ENCODE measurements around the gene ABHD3.
A peak's percentile ranks its signal among the peaks of the same experiment; 100 is the strongest.
"Not testable (repeated sequence)": the region's sequence is repeated elsewhere in the genome, so short reads cannot be mapped to it uniquely, and the experiment has no call there.

The ABHD3 gene

GRCh38 chr18:21707130-21707529 lies 2.6 kb upstream of the ABHD3 start:
- H3K36me3 ChIP-seq (ENCODE audit: control insufficient read depth, insufficient read depth, low read length); H3K4me1 ChIP-seq (ENCODE audit: control insufficient read depth, insufficient read depth, low read length, poor library complexity, severe bottlenecking); H3K27me3 ChIP-seq (replicated peaks; ENCODE audit: control insufficient read depth, insufficient read depth, low read length, poor library complexity, severe bottlenecking); H3K4me3 ChIP-seq (ENCODE audit: insufficient read depth, low read depth, low read length, poor library complexity, severe bottlenecking); H3K9me3 ChIP-seq (ENCODE audit: control insufficient read depth, low read length); DNase-seq; H3K27ac ChIP-seq (ENCODE audit: insufficient read depth, low read length, poor library complexity, severe bottlenecking): not testable (repeated sequence)

- no peak overlapping the region for H3K4me3 ChIP-seq (ENCODE audit: insufficient read depth, low read depth, low read length, poor library complexity, severe bottlenecking)
- DNase-seq, result no peak
- no peaks in the 10 kb centered on the region for H3K9me3 ChIP-seq (ENCODE audit: control insufficient read depth, low read length)
- H3K4me1 ChIP-seq (ENCODE audit: control insufficient read depth, insufficient read depth, low read length, poor library complexity, severe bottlenecking), result peaks cover 6% of the 10 kb centered on the region
- H3K36me3 ChIP-seq (ENCODE audit: control insufficient read depth, insufficient read depth, low read length), result no peaks in the 10 kb centered on the region
- no peaks in the 10 kb centered on the region for H3K27me3 ChIP-seq (replicated peaks; ENCODE audit: control insufficient read depth, insufficient read depth, low read length, poor library complexity, severe bottlenecking)
- no peak overlapping the region for H3K27ac ChIP-seq (ENCODE audit: insufficient read depth, low read length, poor library complexity, severe bottlenecking)
These were observed 1.9 kb upstream of the ABHD3 start for GRCh38 chr18:21706386-21706865.

GRCh38 chr18:21703241-21703820 lies 1.2 kb downstream of the ABHD3 start:
- Histone ChIP-seq H3K4me3 (ENCODE audit: insufficient read depth, low read depth, low read length, poor library complexity, severe bottlenecking) (peak overlapping the region; percentile 97), H3K27me3 (replicated peaks; ENCODE audit: control insufficient read depth, insufficient read depth, low read length, poor library complexity, severe bottlenecking) (no peaks in the 10 kb centered on the region), H3K9me3 (ENCODE audit: control insufficient read depth, low read length) (no peaks in the 10 kb centered on the region), H3K36me3 (ENCODE audit: control insufficient read depth, insufficient read depth, low read length) (peaks cover 14% of the 10 kb centered on the region), H3K27ac (ENCODE audit: insufficient read depth, low read length, poor library complexity, severe bottlenecking) (peak overlapping the region; percentile 96), H3K4me1 (ENCODE audit: control insufficient read depth, insufficient read depth, low read length, poor library complexity, severe bottlenecking) (peaks cover 6% of the 10 kb centered on the region)
- DNase-seq, result peak; percentile 9 to 11 (median 10)

- Histone ChIP-seq H3K27ac (ENCODE audit: insufficient read depth, low read length, poor library complexity, severe bottlenecking) (peak overlapping the region; percentile 96), H3K36me3 (ENCODE audit: control insufficient read depth, insufficient read depth, low read length) (peaks cover 14% of the 10 kb centered on the region), H3K9me3 (ENCODE audit: control insufficient read depth, low read length) (no peaks in the 10 kb centered on the region), H3K4me1 (ENCODE audit: control insufficient read depth, insufficient read depth, low read length, poor library complexity, severe bottlenecking) (peaks cover 6% of the 10 kb centered on the region), H3K4me3 (ENCODE audit: insufficient read depth, low read depth, low read length, poor library complexity, severe bottlenecking) (no peak overlapping the region), H3K27me3 (replicated peaks; ENCODE audit: control insufficient read depth, insufficient read depth, low read length, poor library complexity, severe bottlenecking) (no peaks in the 10 kb centered on the region)
- no peak for DNase-seq
These were observed 2.0 kb downstream of the ABHD3 start for GRCh38 chr18:21702602-21703001.

GRCh38 chr18:21701621-21702020 lies 3.0 kb downstream of the ABHD3 start:
- H3K36me3 ChIP-seq (ENCODE audit: control insufficient read depth, insufficient read depth, low read length), result peaks cover 14% of the 10 kb centered on the region
- peaks cover 6% of the 10 kb centered on the region for H3K4me1 ChIP-seq (ENCODE audit: control insufficient read depth, insufficient read depth, low read length, poor library complexity, severe bottlenecking)
- H3K27ac ChIP-seq (ENCODE audit: insufficient read depth, low read length, poor library complexity, severe bottlenecking), result no peak overlapping the region
- no peaks in the 10 kb centered on the region for H3K9me3 ChIP-seq (ENCODE audit: control insufficient read depth, low read length)
- H3K4me3 ChIP-seq (ENCODE audit: insufficient read depth, low read depth, low read length, poor library complexity, severe bottlenecking), result no peak overlapping the region
- H3K27me3 ChIP-seq (replicated peaks; ENCODE audit: control insufficient read depth, insufficient read depth, low read length, poor library complexity, severe bottlenecking), result no peaks in the 10 kb centered on the region
- DNase-seq, result no peak

- Histone ChIP-seq H3K27ac (ENCODE audit: insufficient read depth, low read length, poor library complexity, severe bottlenecking) (no peak overlapping the region), H3K4me1 (ENCODE audit: control insufficient read depth, insufficient read depth, low read length, poor library complexity, severe bottlenecking) (peaks cover 6% of the 10 kb centered on the region), H3K27me3 (replicated peaks; ENCODE audit: control insufficient read depth, insufficient read depth, low read length, poor library complexity, severe bottlenecking) (no peaks in the 10 kb centered on the region), H3K9me3 (ENCODE audit: control insufficient read depth, low read length) (no peaks in the 10 kb centered on the region), H3K4me3 (ENCODE audit: insufficient read depth, low read depth, low read length, poor library complexity, severe bottlenecking) (no peak overlapping the region), H3K36me3 (ENCODE audit: control insufficient read depth, insufficient read depth, low read length) (peaks cover 16% of the 10 kb centered on the region)
- DNase-seq, result no peak
These were observed 4.0 kb downstream of the ABHD3 start for GRCh38 chr18:21700528-21701075.

- peaks cover 16% of the 10 kb centered on the region for H3K36me3 ChIP-seq (ENCODE audit: control insufficient read depth, insufficient read depth, low read length)
- no peak for DNase-seq
- no peaks in the 10 kb centered on the region for H3K9me3 ChIP-seq (ENCODE audit: control insufficient read depth, low read length)
- no peaks in the 10 kb centered on the region for H3K27me3 ChIP-seq (replicated peaks; ENCODE audit: control insufficient read depth, insufficient read depth, low read length, poor library complexity, severe bottlenecking)
- no peak overlapping the region for H3K4me3 ChIP-seq (ENCODE audit: insufficient read depth, low read depth, low read length, poor library complexity, severe bottlenecking)
- no peak overlapping the region for H3K27ac ChIP-seq (ENCODE audit: insufficient read depth, low read length, poor library complexity, severe bottlenecking)
- H3K4me1 ChIP-seq (ENCODE audit: control insufficient read depth, insufficient read depth, low read length, poor library complexity, severe bottlenecking), result no peaks in the 10 kb centered on the region
These were observed 11.3 kb downstream of the ABHD3 start for GRCh38 chr18:21693322-21693721.

- H3K36me3 ChIP-seq (ENCODE audit: control insufficient read depth, insufficient read depth, low read length), result peaks cover 10% of the 10 kb centered on the region
- no peaks in the 10 kb centered on the region for H3K9me3 ChIP-seq (ENCODE audit: control insufficient read depth, low read length)
- H3K4me1 ChIP-seq (ENCODE audit: control insufficient read depth, insufficient read depth, low read length, poor library complexity, severe bottlenecking), result peaks cover 4% of the 10 kb centered on the region
- H3K27me3 ChIP-seq (replicated peaks; ENCODE audit: control insufficient read depth, insufficient read depth, low read length, poor library complexity, severe bottlenecking), result no peaks in the 10 kb centered on the region
- H3K27ac ChIP-seq (ENCODE audit: insufficient read depth, low read length, poor library complexity, severe bottlenecking), result no peak overlapping the region
- DNase-seq, result no peak
- H3K4me3 ChIP-seq (ENCODE audit: insufficient read depth, low read depth, low read length, poor library complexity, severe bottlenecking), result no peak overlapping the region
These were observed 14.8 kb downstream of the ABHD3 start for GRCh38 chr18:21689736-21690135.

GRCh38 chr18:21686282-21687105 lies 18.1 kb downstream of the ABHD3 start:
- Histone ChIP-seq H3K4me3 (ENCODE audit: insufficient read depth, low read depth, low read length, poor library complexity, severe bottlenecking) (no peak overlapping the region), H3K4me1 (ENCODE audit: control insufficient read depth, insufficient read depth, low read length, poor library complexity, severe bottlenecking) (peaks cover 4% of the 10 kb centered on the region), H3K36me3 (ENCODE audit: control insufficient read depth, insufficient read depth, low read length) (no peaks in the 10 kb centered on the region), H3K27ac (ENCODE audit: insufficient read depth, low read length, poor library complexity, severe bottlenecking) (no peak overlapping the region), H3K9me3 (ENCODE audit: control insufficient read depth, low read length) (no peaks in the 10 kb centered on the region), H3K27me3 (replicated peaks; ENCODE audit: control insufficient read depth, insufficient read depth, low read length, poor library complexity, severe bottlenecking) (no peaks in the 10 kb centered on the region)
- DNase-seq, result no peak

- not testable (repeated sequence) for H3K36me3 ChIP-seq (ENCODE audit: control insufficient read depth, insufficient read depth, low read length); DNase-seq; H3K27me3 ChIP-seq (replicated peaks; ENCODE audit: control insufficient read depth, insufficient read depth, low read length, poor library complexity, severe bottlenecking); H3K4me3 ChIP-seq (ENCODE audit: insufficient read depth, low read depth, low read length, poor library complexity, severe bottlenecking); H3K4me1 ChIP-seq (ENCODE audit: control insufficient read depth, insufficient read depth, low read length, poor library complexity, severe bottlenecking); H3K27ac ChIP-seq (ENCODE audit: insufficient read depth, low read length, poor library complexity, severe bottlenecking); H3K9me3 ChIP-seq (ENCODE audit: control insufficient read depth, low read length)
These were observed 19.0 kb downstream of the ABHD3 start for GRCh38 chr18:21685556-21685981.

Measured in effector memory CD4-positive, alpha-beta T cell (primary cell).